Activated naive CD4-positive, alpha-beta T cell treated with anti-CD3 and anti-CD28 coated beads, Interleukin-2, amount 10 ng/mL, durations not matched to agents 7 days and 5 days (primary cell): ENCODE data around the gene AKNAD1.

ENCODE experiments used
- CTCF ChIA-PET: fragments of 350-600 bp; sonication (Branson Sonifier 250); formaldehyde crosslinking; loops from one replicate; lab custom pipeline; 2021; ENCODE audit warnings: antibody characterized with exemption; lab: Charles Lee
- DNase-seq: peaks from one replicate; pipeline ENCODE4 v3.0.0-alpha.2; 2020
- H3K27ac Mint-ChIP-seq: one replicate; pipeline ENCODE4 v1.8.0; 2021; ENCODE audit warnings: mild to moderate bottlenecking, moderate library complexity, mixed read lengths
- H3K27me3 Mint-ChIP-seq: one replicate; pipeline ENCODE4 v1.8.0; 2021; ENCODE audit warnings: mild to moderate bottlenecking, mixed read lengths
- H3K36me3 Mint-ChIP-seq: one replicate; pipeline ENCODE4 v1.8.0; 2021; ENCODE audit warnings: mixed read lengths
- H3K4me1 Mint-ChIP-seq: one replicate; pipeline ENCODE4 v1.8.0; 2021; ENCODE audit warnings: mixed read lengths
- H3K4me3 Mint-ChIP-seq: one replicate; pipeline ENCODE4 v1.8.0; 2021; ENCODE audit warnings: mild to moderate bottlenecking, moderate library complexity, mixed read lengths
- H3K9me3 Mint-ChIP-seq: one replicate; pipeline ENCODE4 v1.8.0; 2021; ENCODE audit warnings: mixed read lengths

The AKNAD1 gene

DNA sequence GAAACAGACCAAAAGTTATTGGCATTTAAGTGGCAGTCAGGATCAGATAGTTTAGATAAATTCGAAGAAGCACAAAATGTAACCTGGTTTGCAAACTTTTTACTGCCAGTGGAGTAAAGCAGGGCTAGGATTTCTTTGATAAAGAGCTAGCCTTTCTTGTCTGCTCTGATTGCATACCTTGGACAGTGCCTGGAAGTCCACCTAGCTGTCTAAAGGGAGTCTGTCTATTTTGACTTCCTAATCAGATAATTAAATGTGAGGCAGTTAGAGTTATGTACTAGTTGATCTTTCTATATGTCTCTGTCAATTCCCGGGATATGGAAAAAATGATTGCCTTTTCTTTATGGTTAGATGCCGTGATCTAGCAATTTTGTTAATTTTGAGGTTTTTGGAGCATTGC, 24.0 kb upstream of the AKNAD1 start:
- DNase-seq = no peak
- Mint-ChIP-seq H3K27me3 (peaks cover 21% of the 10 kb centered on the region), H3K9me3 (no peaks in the 10 kb centered on the region), H3K27ac (no peak overlapping the region), H3K4me1 (peaks cover 26% of the 10 kb centered on the region), H3K36me3 (peaks cover 11% of the 10 kb centered on the region), H3K4me3 (no peak overlapping the region)
- CTCF ChIA-PET = no interaction called here

GRCh38 chr1:108878678-108879077, 21.8 kb upstream of the AKNAD1 start:
- CTCF ChIA-PET = no interaction called here
- Mint-ChIP-seq H3K4me1 (peaks cover 26% of the 10 kb centered on the region), H3K36me3 (peaks cover 8% of the 10 kb centered on the region), H3K4me3 (no peak overlapping the region), H3K9me3 (no peaks in the 10 kb centered on the region), H3K27me3 (peaks cover 32% of the 10 kb centered on the region), H3K27ac (no peak overlapping the region)
- no peak for DNase-seq

- Mint-ChIP-seq H3K27ac (no peak overlapping the region), H3K27me3 (peaks cover 35% of the 10 kb centered on the region), H3K36me3 (peaks cover 8% of the 10 kb centered on the region), H3K4me1 (peaks cover 26% of the 10 kb centered on the region), H3K4me3 (peak overlapping the region; percentile 96), H3K9me3 (no peaks in the 10 kb centered on the region)
- DNase-seq = no peak
- CTCF ChIA-PET = no interaction called here
Observed at GRCh38 chr1:108878160-108878469, 21.2 kb upstream of the AKNAD1 start.

- peaks cover 35% of the 10 kb centered on the region for H3K27me3 Mint-ChIP-seq
- no peak for DNase-seq
- CTCF ChIA-PET = no interaction called here
Observed at GRCh38 chr1:108877348-108878159, 20.7 kb upstream of the AKNAD1 start.

GRCh38 chr1:108871050-108871724, 14.3 kb upstream of the AKNAD1 start:
- Mint-ChIP-seq H3K9me3 (no peaks in the 10 kb centered on the region), H3K27ac (no peak overlapping the region), H3K27me3 (peaks cover 58% of the 10 kb centered on the region), H3K4me3 (no peak overlapping the region), H3K36me3 (no peaks in the 10 kb centered on the region), H3K4me1 (peaks cover 1% of the 10 kb centered on the region)
- CTCF ChIA-PET = no interaction called here
- DNase-seq = no peak

More at GRCh38 chr1:108877348-108878159, 20.7 kb upstream of the AKNAD1 start:
- Mint-ChIP-seq H3K27ac (peak overlapping the region; percentile 79), H3K36me3 (peaks cover 8% of the 10 kb centered on the region), H3K4me3 (peak overlapping the region; percentile 96), H3K9me3 (no peaks in the 10 kb centered on the region), H3K4me1 (peaks cover 26% of the 10 kb centered on the region)

DNA sequence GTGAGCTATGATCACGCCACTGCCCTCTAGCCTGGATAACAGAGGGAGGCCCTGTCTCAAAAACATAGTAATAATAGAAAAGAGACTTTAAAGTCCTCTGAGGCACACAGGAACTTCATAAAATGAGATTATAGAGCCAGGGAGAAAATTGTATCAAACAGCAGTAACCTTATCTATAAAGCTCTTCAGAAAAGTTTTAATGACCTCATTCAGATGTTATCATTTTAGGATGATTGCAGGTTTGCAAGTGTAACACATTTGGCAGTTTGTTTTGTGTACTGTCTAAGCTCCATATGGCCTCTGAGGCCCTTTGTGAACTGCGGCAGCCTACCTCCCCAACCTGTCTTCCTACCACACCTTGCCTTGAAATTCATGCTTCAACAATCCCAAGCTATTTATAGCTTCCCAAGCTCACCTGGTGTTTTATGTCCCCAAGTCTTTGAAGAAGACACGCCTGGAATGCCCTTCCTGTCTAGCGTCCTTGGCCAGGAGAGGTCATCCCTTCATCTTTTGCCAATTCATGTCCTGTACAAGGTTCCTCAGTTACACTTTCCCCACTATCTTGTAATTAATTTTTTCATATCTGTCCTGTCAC, 8.5 kb upstream of the AKNAD1 start:
- CTCF ChIA-PET = no interaction called here
- Mint-ChIP-seq H3K27me3 (peaks cover 37% of the 10 kb centered on the region), H3K9me3 (no peaks in the 10 kb centered on the region), H3K36me3 (no peaks in the 10 kb centered on the region), H3K27ac (no peak overlapping the region), H3K4me1 (peaks cover 3% of the 10 kb centered on the region), H3K4me3 (no peak overlapping the region)
- DNase-seq = no peak

DNA sequence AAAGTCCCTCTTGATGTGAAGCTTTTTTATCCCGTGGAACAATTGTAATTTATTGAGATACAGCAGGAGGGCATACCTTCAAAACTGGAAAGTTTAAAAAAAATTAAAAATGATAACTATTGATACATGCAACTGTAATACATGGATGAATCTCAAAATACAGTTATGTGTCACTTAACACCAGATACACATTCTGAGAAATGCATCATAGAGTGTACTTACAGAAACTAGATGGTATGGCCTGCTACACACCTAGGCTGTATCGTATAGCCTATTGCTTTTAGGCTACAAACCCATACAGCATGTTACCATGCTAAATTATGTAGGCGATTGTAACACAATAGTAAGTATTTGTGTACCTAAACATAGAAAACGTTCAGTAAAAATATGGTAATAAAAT, 7.1 kb upstream of the AKNAD1 start:
- no peak for DNase-seq
- Mint-ChIP-seq H3K27me3 (peaks cover 30% of the 10 kb centered on the region), H3K9me3 (no peaks in the 10 kb centered on the region), H3K36me3 (no peaks in the 10 kb centered on the region), H3K4me1 (peaks cover 3% of the 10 kb centered on the region), H3K27ac (no peak overlapping the region), H3K4me3 (no peak overlapping the region)
- CTCF ChIA-PET = no interaction called here

DNA sequence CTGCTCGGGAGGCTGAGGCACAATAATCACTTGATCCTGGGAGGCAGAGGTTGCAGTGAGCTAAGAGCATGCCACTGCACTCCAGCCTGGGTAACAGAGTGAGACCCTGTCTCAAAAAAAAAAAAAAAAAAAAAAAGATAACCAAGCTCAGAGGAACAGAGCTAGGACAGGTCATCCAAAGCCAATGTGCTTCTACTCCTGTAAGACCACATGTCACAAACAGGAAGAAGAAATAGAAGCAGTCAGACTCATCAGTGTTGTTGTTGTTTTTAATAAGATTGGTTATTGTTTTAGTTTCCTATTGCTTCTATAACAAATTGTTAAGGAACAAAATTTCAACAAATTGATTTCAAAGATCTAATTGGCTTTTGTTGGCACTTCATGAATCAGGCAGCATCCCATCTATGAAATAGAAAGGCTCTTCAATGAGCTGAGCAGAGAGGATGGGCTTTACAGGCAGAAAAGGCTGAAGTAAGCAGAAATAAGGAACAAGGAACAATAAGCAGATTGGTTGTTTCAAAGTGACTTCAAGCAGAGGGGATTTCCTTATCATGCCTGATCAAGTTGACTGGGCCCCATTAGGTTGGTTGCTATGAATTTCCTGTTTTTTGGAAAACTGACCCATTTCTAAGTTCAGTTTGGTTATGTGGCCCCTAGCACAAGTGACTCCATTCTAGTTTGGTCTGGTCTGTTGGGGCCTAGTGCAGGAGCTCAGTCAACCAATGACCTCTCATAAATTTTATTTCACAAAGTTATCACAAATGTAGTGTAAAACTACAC, 6.0 kb upstream of the AKNAD1 start:
- CTCF ChIA-PET = interaction anchor here (0.8 to 2.1 kb wide), 3 partner anchors 12 to 35 kb away, joined by 3 to 5 read pairs (median 4); no protein-coding TSS in a partner anchor
- Mint-ChIP-seq H3K4me1 (peaks cover 3% of the 10 kb centered on the region), H3K4me3 (no peak overlapping the region), H3K27me3 (peaks cover 24% of the 10 kb centered on the region), H3K27ac (no peak overlapping the region), H3K36me3 (no peaks in the 10 kb centered on the region), H3K9me3 (no peaks in the 10 kb centered on the region)
- no peak for DNase-seq

GRCh38 chr1:108862017-108862610, 5.2 kb upstream of the AKNAD1 start:
- Mint-ChIP-seq H3K27me3 (peaks cover 28% of the 10 kb centered on the region), H3K9me3 (no peaks in the 10 kb centered on the region), H3K36me3 (no peaks in the 10 kb centered on the region), H3K27ac (no peak overlapping the region), H3K4me1 (peaks cover 3% of the 10 kb centered on the region), H3K4me3 (no peak overlapping the region)
- no peak for DNase-seq
- CTCF ChIA-PET = interaction anchor here (1.3 to 2.1 kb wide), 2 partner anchors 11 to 34 kb away, joined by 4 to 5 read pairs; no protein-coding TSS in a partner anchor

- DNase-seq = no peak
- peaks cover 3% of the 10 kb centered on the region for H3K4me1 Mint-ChIP-seq
- H3K27me3 Mint-ChIP-seq = peaks cover 28% of the 10 kb centered on the region
- H3K36me3 Mint-ChIP-seq = no peaks in the 10 kb centered on the region
- no peak overlapping the region for H3K4me3 Mint-ChIP-seq
- H3K9me3 Mint-ChIP-seq = no peaks in the 10 kb centered on the region
- CTCF ChIA-PET = interaction anchor here (1.3 to 2.1 kb wide), 2 partner anchors 10 to 33 kb away, joined by 4 to 5 read pairs; no protein-coding TSS in a partner anchor
- H3K27ac Mint-ChIP-seq = no peak overlapping the region
Observed at GRCh38 chr1:108861566-108861965, 4.7 kb upstream of the AKNAD1 start.

DNA sequence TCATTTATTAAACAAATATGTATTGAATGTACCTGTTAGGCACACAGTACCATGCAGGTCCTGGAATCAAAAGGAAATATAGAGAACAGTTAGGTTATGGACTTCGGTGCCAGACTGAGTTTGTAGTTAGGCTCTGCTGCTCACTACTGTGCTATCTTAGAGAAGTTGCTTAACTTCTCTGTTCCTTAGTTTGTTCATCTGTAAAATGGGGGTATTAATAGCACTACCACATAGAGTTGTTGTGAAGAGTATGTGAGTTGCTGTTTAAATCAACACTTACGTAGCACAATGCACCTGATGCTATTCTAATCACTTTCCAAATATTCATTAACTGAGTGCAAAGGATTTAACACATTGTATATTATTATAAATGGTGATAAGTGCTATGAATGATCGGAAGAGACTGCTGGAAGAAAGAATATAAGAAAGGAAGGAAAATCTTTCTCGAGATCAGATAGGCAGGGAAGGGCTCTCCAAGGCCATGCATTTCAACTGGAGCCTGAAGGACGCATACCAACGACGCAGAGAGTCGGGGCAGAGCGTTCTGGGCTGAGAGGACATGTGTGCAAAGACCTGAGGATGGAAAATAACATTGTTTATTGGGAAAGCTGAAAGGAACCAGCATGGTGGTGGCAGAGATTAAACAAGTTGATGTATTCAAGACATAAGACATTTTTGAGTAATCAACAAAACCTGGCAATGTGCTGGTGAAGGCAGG, 3.5 kb upstream of the AKNAD1 start:
- no peak overlapping the region for H3K27ac Mint-ChIP-seq
- H3K36me3 Mint-ChIP-seq = no peaks in the 10 kb centered on the region
- CTCF ChIA-PET = no interaction called here
- no peak for DNase-seq
- no peak overlapping the region for H3K4me3 Mint-ChIP-seq
- H3K27me3 Mint-ChIP-seq = peaks cover 24% of the 10 kb centered on the region
- no peaks in the 10 kb centered on the region for H3K9me3 Mint-ChIP-seq
- peaks cover 3% of the 10 kb centered on the region for H3K4me1 Mint-ChIP-seq

DNA sequence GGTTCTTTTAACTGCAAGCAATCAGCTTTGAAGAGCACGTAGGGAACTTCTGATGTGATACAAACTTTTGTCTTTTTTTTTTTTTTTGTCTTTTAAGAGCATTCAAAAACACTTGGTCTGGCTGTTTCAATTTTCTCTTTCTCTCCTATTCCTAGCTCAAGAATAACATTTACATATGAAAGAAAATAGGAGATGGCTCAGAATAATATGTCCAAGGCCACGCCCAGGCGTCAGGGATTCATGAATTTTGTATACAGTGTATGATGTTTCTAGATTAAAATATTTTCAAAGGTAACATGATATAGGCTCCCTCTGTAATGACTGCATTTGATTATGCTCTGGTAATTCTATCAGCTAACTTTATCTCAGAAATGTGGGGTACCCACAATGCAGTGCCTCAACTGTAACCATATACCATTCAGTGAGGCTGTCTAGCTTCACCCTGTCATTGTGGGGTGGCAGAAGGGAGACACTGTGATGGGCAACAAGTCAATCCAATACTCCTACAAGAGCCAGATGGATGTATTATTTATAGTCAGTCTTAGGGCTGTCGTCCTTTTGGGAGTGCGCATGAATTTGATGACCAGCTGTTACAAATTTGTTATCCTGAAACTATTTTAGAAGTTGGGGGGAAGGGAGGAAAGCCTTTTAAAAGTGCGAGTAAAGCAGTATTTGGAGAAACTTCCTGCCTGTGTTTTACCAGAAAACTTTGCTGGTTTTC, 1.5 kb upstream of the AKNAD1 start:
- CTCF ChIA-PET = interaction anchor here (0.6 kb wide), 1 partner anchor 36 kb away, joined by 3 read pairs; no protein-coding TSS in a partner anchor
- H3K4me3 Mint-ChIP-seq = no peak overlapping the region
- peaks cover 44% of the 10 kb centered on the region for H3K27me3 Mint-ChIP-seq
- peaks cover 4% of the 10 kb centered on the region for H3K4me1 Mint-ChIP-seq
- DNase-seq = no peak
- H3K27ac Mint-ChIP-seq = no peak overlapping the region
- no peaks in the 10 kb centered on the region for H3K9me3 Mint-ChIP-seq
- no peaks in the 10 kb centered on the region for H3K36me3 Mint-ChIP-seq
